ENCODE measurements around the gene RNGTT.

- TF ChIP-seq CTCF (IDR thresholded peaks at IDR 0.05) (no peak), POLR2AphosphoS5 (IDR thresholded peaks at IDR 0.05) (no peak), POLR2A (IDR thresholded peaks at IDR 0.05) (no peak), EP300 (IDR thresholded peaks at IDR 0.05) (no peak)
Observed at GRCh38 chr6:88823998-88824397, 139.4 kb downstream of the RNGTT start.

All from upper lobe of left lung (tissue), 4 donors.